GM12892 (cell line): Measurements from ENCODE around the gene CPLX1.

Experiments used
- POLR2AphosphoS5 ChIP-seq: IDR thresholded peaks from 2 replicates; pipeline ENCODE4 v1.6.1; 2011; ENCODE audit warnings: low read depth, low read length, control low read depth
- TAF1 ChIP-seq: IDR thresholded peaks from 2 replicates; pipeline ENCODE4 v1.6.1; 2011; ENCODE audit warnings: low read depth, mild to moderate bottlenecking, control low read depth, low read length, borderline replicate concordance

DNA sequence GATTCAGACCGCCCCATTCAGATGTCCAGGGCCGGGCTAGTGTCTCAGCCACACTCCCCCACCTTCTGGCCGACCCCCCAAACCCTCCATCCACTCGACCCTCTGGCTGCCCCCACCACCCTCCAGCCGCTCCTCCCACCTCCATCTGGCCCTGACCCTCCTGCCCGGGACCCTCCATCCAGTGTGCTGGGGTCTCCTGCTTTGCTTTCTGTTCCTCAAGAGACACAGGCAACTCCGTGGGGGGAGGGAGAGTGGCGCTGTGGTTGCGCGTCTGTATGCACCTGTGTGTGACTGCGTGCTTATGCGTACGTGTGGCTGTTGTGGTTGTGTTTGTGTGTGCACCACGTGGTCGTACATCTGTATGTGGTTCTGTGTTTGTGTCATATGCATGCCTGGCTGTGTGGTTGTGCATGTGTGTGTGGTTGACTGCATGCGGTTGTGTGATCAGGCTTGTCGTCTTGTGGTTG lies 33.3 kb downstream of the CPLX1 start:
- no peak for TF ChIP-seq TAF1
- TF ChIP-seq POLR2AphosphoS5 = no peak
